Dermis microvascular lymphatic vessel endothelial cell (primary cell): ENCODE results near the gene PRDM2. TPM values are rescaled to one million over a fixed set of nuclear protein-coding genes. Genes with fewer than 3 reads are reported as not detected.

Experiments
- DNase-seq, 2 donors: peaks; one replicate each; pipeline versions ENCODE4 v3.0.0 to v3.0.0-alpha.2; 2010; ENCODE audit warnings: low read depth in 2 of 2
- total RNA-seq: library from RNA; depleted of rRNA; stranded (reverse); fragments of >200 nt; gene quantifications from 2 replicates; pipeline ENCODE4 v1.2.1, GENCODE V29; 2014

PRDM2 gene
- total RNA-seq, 1 donor from 2014 or later: 6.3 TPM

- DNase-seq: peak in 1 of 2 donors; percentile 25
Observed at GRCh38 chr1:13813398-13814012, 113.5 kb downstream of the PRDM2 start.

- DNase-seq: no peak
Observed at GRCh38 chr1:13814131-13814530, 114.1 kb downstream of the PRDM2 start.

DNA sequence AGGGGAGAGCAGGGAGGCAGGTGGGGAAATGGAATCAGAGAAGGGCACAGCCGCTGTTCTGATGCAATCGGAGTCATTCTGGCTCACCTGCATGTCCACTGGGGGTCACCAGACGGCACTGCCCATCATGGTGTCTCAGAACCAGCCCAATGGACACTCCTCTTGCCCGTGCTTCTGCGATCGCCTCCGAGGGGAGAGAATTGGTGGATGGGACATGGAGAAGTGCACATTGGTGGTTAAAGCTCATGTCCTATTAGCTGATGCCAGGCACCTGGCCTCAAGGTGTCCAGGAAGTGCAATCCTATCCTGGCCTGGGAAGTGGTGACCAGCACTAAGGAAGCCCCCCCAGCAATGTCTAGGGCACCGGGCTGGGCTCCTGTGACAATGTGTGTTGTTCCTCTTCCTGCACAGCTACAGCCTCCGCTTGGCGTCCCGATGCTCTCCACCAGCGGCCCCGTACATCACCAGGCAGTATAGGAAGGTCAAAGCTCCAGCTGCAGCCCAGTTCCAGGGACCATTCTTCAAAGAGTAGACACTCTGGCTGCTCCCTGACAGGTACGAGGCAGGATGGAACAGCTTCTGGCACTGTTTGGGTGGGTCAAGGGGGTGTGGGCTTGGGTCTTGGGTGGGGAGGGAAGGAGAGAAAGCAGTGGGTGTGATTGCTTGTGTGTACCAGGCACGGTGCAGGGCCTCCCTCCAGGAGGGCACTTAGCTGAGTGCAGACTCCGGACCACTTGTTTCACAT, 116.2 kb downstream of the PRDM2 start:
- DNase-seq: no peak

- DNase-seq: no peak
Observed at GRCh38 chr1:13817906-13818305, 117.9 kb downstream of the PRDM2 start.

DNA sequence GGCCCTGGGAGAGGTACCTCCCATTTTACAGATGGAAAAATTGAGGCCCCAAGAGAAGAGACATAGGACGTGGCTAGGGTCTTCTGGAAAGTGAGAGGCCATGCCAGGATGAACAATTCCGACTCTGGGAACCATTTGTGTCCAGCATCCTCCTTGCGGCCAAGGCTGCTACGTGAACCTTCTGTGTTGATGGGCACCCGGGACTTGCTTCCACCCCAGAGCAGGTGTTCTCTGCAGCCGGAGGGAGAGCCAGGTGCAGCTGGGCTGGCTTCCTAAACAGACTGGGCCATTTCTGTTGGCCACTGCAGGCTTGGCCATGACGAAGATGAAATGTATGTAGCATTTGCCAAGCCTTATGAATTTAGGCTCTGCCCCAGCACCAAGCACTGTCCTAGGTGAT, 118.9 kb downstream of the PRDM2 start:
- no peak for DNase-seq

GRCh38 chr1:13819642-13820041, 119.7 kb downstream of the PRDM2 start:
- no peak for DNase-seq

DNA sequence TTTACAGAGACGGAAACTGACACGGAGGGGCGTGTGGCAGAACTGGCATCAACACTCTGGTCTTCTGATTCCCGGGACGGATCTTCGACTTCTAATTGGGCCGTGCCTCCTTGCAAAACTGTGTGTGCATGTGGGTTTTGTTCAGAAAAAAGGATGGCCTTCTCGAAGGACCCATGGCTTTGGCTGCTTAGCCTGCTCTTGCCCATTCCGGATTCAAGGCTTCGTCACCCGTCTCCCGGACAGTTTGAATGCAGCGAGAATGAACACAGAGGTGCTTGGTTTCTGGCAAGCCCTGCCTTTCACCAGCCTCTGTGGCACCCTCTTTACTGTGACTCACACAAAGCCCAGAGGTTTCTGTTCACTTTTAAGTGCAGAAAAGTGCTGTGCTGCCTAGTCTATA, 120.1 kb downstream of the PRDM2 start:
- DNase-seq: no peak

- no peak for DNase-seq
Observed at GRCh38 chr1:13820456-13820855, 120.5 kb downstream of the PRDM2 start.

DNA sequence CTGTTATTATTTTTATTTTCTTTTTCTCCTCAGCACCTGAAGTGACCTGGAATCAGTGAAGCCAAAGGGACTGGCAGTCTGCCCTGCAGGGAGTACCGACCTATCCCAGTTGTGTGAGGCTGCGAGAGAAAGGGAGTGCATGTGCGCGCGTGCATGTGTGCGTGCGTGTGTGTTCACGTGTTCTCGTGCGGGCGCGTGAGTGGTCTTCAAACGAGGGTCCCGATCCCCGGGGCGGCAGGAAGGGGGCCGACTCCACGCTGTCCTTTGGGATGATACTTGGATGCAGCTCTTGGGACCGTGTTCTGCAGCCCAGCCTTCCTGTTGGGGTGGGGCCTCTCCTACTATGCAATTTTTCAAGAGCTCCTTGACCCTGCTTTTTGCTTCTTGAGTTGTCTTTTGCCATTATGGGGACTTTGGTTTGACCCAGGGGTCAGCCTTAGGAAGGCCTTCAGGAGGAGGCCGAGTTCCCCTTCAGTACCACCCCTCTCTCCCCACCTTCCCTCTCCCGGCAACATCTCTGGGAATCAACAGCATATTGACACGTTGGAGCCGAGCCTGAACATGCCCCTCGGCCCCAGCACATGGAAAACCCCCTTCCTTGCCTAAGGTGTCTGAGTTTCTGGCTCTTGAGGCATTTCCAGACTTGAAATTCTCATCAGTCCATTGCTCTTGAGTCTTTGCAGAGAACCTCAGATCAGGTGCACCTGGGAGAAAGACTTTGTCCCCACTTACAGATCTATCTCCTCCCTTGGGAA, 123.3 kb downstream of the PRDM2 start:
- no peak for DNase-seq

- DNase-seq: no peak
Observed at GRCh38 chr1:13823936-13824335, 123.9 kb downstream of the PRDM2 start.

DNA sequence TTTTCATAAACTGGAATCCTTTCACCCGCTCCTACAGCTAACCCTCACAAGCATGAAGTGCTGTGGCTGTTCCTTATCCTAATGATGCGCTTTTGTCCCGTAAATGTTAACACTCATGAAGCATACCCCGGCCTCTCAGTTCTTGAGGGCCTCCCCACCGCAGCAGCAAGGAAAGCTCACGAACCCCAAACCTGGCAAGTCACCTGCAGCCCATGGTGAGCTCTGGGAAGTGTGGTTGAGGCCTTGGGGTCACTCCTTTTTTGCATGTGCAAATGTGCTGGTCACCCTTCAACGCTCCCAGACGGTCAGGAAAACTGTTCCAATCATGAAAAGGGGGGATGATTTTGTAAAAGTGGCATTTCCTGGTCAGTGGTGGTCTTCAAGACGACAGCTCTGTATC, 124.6 kb downstream of the PRDM2 start:
- DNase-seq: no peak

DNA sequence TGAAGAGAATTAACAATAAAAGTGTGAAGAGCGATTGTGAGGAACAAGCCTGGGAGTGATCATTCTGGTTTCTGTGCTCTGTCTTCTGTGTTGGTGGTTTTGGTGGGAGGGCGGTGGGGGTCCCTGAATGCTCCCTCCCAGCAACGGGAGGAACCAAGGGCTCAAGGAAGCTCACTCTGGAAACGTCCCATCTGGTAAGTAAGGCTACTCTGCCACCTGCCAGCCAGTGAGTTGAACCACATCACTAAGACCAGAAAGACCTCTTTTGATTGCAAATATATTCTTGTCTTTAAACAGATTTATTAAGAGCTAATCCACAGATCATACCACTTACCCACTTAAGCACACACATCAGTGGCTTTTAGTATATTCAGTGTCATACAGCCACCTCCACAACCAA, 125.0 kb downstream of the PRDM2 start:
- no peak for DNase-seq

GRCh38 chr1:13826009-13826408, 126.0 kb downstream of the PRDM2 start:
- DNase-seq: no peak

- no peak for DNase-seq
Observed at GRCh38 chr1:13826591-13826990, 126.6 kb downstream of the PRDM2 start.

DNA sequence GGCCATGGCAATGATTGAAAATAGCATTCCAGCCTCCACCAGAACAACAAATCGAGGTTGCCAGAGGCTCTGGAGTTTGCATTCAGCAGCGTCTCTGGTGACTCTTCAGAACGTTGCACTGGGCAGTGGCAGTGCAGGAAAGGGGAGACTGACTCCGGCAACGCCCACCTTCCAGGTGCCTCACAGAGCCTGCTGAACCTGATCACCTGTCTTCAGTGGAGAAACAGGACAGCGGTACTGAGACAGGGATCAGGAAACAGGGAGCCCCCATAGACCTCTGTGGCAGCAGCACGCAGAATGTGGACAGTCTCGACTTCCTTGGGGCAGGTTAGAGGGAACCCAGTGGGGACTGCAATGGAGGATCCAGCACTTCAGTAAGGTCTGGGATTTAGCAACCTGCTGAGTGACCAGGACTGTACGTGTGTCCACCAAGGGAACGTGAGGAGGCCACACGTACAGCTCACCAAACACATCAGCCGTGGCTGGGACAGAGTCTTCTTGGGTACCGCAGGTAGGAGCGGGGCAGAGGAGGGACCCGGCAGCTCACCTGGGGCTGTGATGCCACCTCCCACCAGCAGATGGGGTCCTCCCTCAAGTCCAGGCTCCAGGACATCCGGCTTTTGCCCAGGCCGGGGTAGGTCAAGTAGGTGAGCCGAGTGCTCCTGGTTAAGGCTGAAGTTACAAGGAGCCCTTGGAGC, 128.6 kb downstream of the PRDM2 start:
- no peak for DNase-seq

- no peak for DNase-seq
Observed at GRCh38 chr1:13829152-13829769, 129.3 kb downstream of the PRDM2 start.

GRCh38 chr1:13830170-13830569, 130.2 kb downstream of the PRDM2 start:
- no peak for DNase-seq

DNA sequence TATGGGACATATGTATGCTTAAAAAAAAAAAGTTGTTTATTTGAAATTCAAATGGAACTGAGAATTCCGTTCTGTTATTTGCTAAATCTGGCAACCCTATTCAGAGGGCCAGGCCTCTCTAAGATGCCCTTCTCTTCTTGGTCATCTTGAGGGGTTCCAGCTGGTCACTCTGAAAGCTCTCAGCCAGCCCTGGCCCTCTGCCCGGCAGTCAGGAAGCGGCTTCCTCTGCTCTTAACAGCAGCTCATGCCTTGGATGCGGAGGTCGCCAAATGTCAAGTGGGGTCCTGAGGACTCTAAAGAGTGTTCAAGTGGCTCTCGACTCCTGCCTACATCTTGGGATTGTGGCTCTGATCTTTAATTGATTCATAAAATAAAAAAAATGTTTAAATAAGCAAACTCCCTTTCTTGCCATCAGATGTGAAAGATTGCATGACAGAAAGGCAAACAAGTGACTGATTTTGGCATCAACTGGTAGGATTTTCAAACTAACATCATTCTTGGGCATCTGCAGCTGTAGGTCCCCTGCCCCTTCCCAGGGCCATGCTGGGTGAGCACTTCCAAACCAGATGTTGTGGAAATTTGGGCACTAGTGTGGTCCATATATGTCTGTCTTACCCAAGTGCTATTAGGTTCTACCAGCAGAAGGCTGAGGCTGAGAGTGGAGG, 130.8 kb downstream of the PRDM2 start:
- no peak for DNase-seq

DNA sequence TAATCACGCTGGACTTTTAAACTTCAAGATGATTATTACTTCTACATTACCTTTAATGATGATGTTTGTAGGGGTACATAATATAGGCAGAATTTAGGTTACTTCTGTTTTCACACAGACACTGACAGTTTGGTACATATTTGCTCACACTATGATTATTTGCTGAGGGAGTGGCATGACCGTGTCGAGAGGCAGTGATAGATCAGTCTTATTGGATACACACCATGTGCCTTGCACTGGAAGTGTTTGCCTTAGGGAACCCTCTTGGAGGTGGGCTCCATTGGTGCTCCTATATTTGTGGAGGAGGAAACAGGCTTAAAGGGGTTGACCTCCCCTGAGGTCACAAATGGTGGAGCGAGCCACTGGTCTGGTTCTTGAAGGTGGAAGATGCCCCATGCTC, 132.1 kb downstream of the PRDM2 start:
- no peak for DNase-seq

- no peak for DNase-seq
Observed at GRCh38 chr1:13832536-13832935, 132.5 kb downstream of the PRDM2 start.

- no peak for DNase-seq
Observed at GRCh38 chr1:13836136-13836535, 136.1 kb downstream of the PRDM2 start.
